ENCODE measurements around the gene PDE1C.

PDE1C gene

DNA sequence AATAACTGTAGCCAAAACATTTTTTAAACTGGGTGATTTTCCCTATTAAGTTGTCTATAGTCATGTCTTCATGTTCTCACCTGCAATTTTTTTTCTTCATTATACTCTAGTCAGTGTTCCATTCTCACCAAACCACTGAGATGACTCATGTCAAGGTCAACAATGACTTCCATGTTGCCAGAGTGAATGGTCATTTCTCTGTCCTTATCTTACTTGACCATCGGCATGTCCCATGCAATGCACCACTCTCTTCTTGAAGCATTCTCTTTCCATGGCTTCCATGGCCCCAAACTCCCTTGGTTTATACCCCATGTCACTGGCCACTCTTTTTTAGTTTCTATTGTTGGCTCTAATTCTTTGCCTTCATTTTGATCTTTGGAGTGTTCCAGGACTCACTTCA is 209.3 kb downstream of the PDE1C start:
- H3K4me3 ChIP-seq (ENCODE audit: control insufficient read depth, low read depth, low read length) = no peak overlapping the region
- TF ChIP-seq, protein P1, sequence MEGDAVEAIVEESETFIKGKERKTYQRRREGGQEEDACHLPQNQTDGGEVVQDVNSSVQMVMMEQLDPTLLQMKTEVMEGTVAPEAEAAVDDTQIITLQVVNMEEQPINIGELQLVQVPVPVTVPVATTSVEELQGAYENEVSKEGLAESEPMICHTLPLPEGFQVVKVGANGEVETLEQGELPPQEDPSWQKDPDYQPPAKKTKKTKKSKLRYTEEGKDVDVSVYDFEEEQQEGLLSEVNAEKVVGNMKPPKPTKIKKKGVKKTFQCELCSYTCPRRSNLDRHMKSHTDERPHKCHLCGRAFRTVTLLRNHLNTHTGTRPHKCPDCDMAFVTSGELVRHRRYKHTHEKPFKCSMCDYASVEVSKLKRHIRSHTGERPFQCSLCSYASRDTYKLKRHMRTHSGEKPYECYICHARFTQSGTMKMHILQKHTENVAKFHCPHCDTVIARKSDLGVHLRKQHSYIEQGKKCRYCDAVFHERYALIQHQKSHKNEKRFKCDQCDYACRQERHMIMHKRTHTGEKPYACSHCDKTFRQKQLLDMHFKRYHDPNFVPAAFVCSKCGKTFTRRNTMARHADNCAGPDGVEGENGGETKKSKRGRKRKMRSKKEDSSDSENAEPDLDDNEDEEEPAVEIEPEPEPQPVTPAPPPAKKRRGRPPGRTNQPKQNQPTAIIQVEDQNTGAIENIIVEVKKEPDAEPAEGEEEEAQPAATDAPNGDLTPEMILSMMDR (conservative IDR thresholded peaks at IDR 0.05; ENCODE audit: control insufficient read depth, insufficient read depth, low read depth, low read length) = no peak
- no peak for DNase-seq (ENCODE audit: low read depth)

GRCh38 chr7:31858055-31858454 is 212.2 kb downstream of the PDE1C start:
- H3K4me3 ChIP-seq (ENCODE audit: control insufficient read depth, low read depth, low read length) = no peak overlapping the region
- TF ChIP-seq, protein P1 (conservative IDR thresholded peaks at IDR 0.05; ENCODE audit: control insufficient read depth, insufficient read depth, low read depth, low read length) = no peak
- DNase-seq (ENCODE audit: low read depth) = no peak

GRCh38 chr7:31857172-31857571 is 213.0 kb downstream of the PDE1C start:
- TF ChIP-seq, protein P1 (conservative IDR thresholded peaks at IDR 0.05; ENCODE audit: control insufficient read depth, insufficient read depth, low read depth, low read length) = no peak
- DNase-seq (ENCODE audit: low read depth) = no peak
- no peak overlapping the region for H3K4me3 ChIP-seq (ENCODE audit: control insufficient read depth, low read depth, low read length)

DNA sequence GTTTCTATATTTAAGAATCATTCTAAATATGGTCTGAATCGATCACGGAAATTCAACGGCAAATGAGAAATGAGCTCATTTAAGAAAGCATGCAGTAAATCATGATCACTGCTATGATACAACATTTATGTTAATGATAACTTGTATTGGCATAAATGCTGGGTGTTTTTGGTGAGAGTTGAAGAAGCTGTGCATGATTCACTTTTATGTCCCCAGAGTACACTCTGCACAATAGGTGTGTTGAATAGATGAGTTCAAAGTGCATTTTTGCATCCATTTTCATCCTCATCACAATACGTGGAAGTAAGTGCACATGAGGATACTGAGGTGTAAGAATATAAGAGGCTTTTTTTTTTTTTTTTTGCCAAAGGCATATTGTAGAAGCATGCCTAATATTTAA is 213.9 kb downstream of the PDE1C start:
- no peak for DNase-seq (ENCODE audit: low read depth)
- TF ChIP-seq, protein P1 (conservative IDR thresholded peaks at IDR 0.05; ENCODE audit: control insufficient read depth, insufficient read depth, low read depth, low read length) = no peak
- H3K4me3 ChIP-seq (ENCODE audit: control insufficient read depth, low read depth, low read length) = no peak overlapping the region

DNA sequence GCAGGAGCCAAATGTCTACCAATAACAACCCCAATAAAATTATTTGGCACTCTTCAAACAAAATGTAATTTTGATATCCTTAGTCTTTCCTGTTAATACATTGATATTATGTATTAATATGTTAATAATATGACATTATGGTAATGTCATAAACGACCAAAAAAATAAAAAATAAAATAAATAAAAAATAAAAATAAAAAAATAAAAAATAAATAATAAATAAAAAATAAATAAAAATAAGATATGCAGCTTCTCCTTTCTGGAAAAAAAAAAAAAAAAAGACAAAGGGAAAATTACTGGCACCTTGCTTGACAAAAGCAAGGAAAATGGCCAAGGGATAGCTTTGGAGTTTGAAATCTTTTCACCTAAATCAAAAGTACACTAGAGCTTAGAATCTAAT is 214.7 kb downstream of the PDE1C start:
- DNase-seq (ENCODE audit: low read depth) = no peak
- TF ChIP-seq, protein P1 (conservative IDR thresholded peaks at IDR 0.05; ENCODE audit: control insufficient read depth, insufficient read depth, low read depth, low read length) = no peak

GRCh38 chr7:31853380-31853779 is 216.8 kb downstream of the PDE1C start:
- TF ChIP-seq, protein P1 (conservative IDR thresholded peaks at IDR 0.05; ENCODE audit: control insufficient read depth, insufficient read depth, low read depth, low read length) = no peak
- no peak overlapping the region for H3K4me3 ChIP-seq (ENCODE audit: control insufficient read depth, low read depth, low read length)
- DNase-seq (ENCODE audit: low read depth) = no peak

More for the DNA sequence above, 214.7 kb downstream of the PDE1C start:
- H3K4me3 ChIP-seq (ENCODE audit: control insufficient read depth, low read depth, low read length) = no peak overlapping the region

DNA sequence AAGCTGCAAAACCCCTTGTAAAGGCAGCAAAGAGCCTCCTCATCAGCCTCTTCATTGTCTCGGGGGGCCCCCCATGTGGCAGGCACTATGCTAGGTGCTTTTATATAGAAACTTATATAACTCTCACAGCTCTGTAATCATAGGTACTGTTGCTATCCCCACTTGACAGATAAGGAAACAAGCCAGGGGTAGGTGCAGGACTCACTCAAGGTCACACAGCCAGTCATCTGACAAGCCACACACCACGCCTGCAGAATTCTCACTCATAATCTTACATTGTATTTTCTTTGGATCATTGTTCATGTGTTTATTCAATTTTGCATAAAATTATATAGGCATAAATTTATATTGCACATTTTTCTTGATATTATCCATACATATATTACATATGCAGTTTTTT is 217.7 kb downstream of the PDE1C start:
- no peak overlapping the region for H3K4me3 ChIP-seq (ENCODE audit: control insufficient read depth, low read depth, low read length)
- TF ChIP-seq, protein P1 (conservative IDR thresholded peaks at IDR 0.05; ENCODE audit: control insufficient read depth, insufficient read depth, low read depth, low read length) = no peak
- DNase-seq (ENCODE audit: low read depth) = no peak
